ENCODE measurements around the gene FAM53C.

Gene FAM53C

DNA sequence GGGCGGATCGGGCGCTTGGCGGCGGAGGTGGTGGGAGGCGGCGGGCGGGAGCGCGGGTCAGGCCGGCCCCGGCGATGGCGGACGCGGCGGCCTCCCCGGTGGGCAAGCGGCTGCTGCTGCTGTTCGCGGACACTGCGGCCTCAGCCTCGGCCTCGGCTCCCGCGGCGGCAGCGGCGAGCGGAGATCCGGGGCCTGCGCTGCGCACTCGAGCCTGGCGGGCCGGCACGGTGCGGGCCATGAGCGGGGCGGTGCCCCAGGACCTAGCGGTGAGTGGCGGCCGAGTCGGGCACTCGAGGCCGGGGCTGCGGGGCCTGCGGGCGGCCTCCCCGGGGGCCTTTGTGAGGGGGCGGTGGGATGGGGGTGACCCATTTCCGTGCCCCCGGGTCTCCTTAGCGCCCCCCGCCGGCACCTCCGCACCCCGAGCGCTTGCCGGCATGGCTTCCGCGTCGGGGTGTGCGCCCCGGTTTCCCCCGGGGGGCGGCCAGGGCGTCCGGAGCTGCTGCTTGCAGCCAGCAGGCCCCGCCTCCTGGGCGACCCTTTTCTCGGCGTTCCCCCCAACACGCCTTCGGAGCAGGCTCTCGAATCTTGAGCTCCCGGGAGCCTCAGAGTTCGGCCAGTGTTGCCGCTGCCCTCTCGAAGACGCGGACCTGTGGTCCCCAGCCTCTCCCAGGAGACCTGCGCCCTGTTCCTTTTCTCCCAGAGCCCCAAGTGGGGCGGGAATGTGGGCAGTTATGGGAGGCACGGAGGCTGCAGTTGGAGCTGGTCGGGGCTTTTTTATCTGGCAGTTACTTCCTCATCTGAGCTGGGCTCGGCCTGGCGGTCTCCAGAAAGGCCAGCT lies 14.9 kb downstream of the FAM53C start:
- H3K27ac ChIP-seq (ENCODE audit: low read depth, low read length) = peak overlapping the region; percentile 91
- peak overlapping the region; percentile 91 for H3K4me3 ChIP-seq (ENCODE audit: low read length)
- H3K4me1 ChIP-seq (ENCODE audit: control insufficient read depth, insufficient read depth, low read length) = peaks cover 13% of the 10 kb centered on the region
- H3K9ac ChIP-seq (ENCODE audit: low read length) = peak overlapping the region; percentile 74
- no peaks in the 10 kb centered on the region for H3K27me3 ChIP-seq (ENCODE audit: control insufficient read depth, insufficient read depth, low read length)
- peaks cover 3% of the 10 kb centered on the region for H3K36me3 ChIP-seq (ENCODE audit: control insufficient read depth, insufficient read depth, low read length)

DNA sequence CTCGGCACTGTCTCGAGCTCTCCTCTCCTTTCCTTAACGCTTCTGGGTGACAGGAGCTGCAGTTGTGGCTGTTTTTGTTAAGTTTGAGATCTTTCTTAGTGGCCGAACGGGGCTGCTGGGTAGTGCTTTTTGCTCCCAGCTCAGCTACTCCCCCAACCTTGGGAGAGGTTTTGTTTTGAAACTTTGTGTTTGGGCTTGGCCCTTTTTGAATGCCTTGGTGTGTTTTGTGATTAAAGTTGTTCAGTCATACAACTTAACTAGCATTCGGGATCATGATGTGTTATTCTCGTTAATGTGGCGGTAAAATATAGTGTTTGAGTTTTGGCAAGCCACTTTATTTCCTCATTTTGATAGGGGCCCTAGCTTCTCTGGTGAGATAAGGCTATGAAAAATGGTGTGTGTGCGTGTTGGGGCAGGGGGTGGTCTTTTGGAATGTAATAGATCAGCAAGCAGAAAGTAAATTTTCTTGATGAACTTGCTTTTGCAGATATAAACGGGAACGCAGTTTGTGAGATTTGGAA lies 15.6 kb downstream of the FAM53C start:
- Histone ChIP-seq H3K27ac (ENCODE audit: low read depth, low read length) (peak overlapping the region; percentile 91), H3K36me3 (ENCODE audit: control insufficient read depth, insufficient read depth, low read length) (no peaks in the 10 kb centered on the region), H3K27me3 (ENCODE audit: control insufficient read depth, insufficient read depth, low read length) (no peaks in the 10 kb centered on the region), H3K4me1 (ENCODE audit: control insufficient read depth, insufficient read depth, low read length) (peaks cover 13% of the 10 kb centered on the region), H3K4me3 (ENCODE audit: low read length) (peak overlapping the region; percentile 91), H3K9ac (ENCODE audit: low read length) (peak overlapping the region; percentile 74)

DNA sequence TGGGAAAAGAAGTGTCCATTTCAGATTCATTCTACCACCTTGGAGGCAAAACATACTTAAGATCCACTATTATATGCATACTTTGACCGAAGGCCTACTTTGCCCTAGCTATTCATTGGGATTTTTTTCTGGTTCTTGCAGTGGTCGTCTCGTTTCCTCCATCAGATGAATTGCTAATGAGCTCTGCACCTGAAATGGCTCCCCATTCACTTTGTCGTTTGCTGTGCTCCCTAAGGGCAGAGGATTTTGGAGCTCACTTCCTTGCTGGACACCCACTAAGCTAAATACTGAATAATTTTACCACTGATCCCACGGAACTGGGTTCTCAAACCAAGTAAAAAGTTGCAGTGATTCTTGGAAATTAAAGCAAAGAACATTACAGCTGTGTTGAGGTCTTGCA lies 16.3 kb downstream of the FAM53C start:
- H3K9ac ChIP-seq (ENCODE audit: low read length) = no peak overlapping the region
- H3K4me3 ChIP-seq (ENCODE audit: low read length) = peak overlapping the region; percentile 91
- peak overlapping the region; percentile 91 for H3K27ac ChIP-seq (ENCODE audit: low read depth, low read length)
- no peaks in the 10 kb centered on the region for H3K36me3 ChIP-seq (ENCODE audit: control insufficient read depth, insufficient read depth, low read length)
- no peaks in the 10 kb centered on the region for H3K27me3 ChIP-seq (ENCODE audit: control insufficient read depth, insufficient read depth, low read length)
- H3K4me1 ChIP-seq (ENCODE audit: control insufficient read depth, insufficient read depth, low read length) = peaks cover 13% of the 10 kb centered on the region

DNA sequence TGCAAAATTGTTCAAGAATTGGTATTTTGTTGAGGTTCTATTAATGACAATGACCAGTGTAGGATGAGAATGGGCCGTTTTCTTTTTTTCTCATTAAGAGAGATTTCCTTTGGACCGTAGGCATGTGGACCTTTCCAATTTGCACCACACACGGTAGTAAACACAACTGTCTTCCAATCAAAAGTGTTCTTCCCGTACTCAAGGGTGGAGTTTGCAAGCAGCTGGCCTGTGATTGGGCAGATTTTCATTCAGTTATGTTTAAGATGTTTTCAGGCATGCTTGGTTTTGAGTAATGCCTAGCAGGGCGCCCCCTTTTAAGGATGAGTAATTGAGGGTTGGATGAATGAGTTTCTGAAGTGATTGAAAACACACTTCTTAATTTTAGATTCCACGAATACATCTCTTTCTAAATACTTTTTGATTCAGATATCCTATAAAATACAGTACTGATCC lies 16.9 kb downstream of the FAM53C start:
- Histone ChIP-seq H3K9ac (ENCODE audit: low read length) (no peak overlapping the region), H3K4me3 (ENCODE audit: low read length) (no peak overlapping the region), H3K27me3 (ENCODE audit: control insufficient read depth, insufficient read depth, low read length) (no peaks in the 10 kb centered on the region), H3K4me1 (ENCODE audit: control insufficient read depth, insufficient read depth, low read length) (peaks cover 13% of the 10 kb centered on the region), H3K27ac (ENCODE audit: low read depth, low read length) (no peak overlapping the region), H3K36me3 (ENCODE audit: control insufficient read depth, insufficient read depth, low read length) (no peaks in the 10 kb centered on the region)

DNA sequence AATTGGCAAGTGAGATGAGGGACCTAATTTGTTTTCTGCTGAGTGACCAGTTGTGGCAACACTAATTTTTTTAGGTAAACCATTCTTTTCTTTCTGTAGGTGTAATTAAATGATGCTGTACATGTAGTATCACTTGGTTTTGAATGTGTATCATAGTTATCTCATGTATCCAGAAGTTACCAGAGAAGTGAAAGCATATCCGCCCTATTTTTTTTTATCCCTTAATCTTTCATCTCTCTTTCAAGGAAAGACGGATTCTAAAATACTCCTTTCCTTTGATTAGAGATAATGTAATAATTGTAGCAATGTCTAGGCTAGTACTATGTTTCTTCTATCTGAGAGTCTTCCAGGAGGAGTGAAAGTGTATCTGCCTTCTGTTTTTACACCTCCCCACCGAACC lies 21.6 kb downstream of the FAM53C start:
- no peak overlapping the region for H3K9ac ChIP-seq (ENCODE audit: low read length)
- no peak overlapping the region for H3K4me3 ChIP-seq (ENCODE audit: low read length)
- H3K36me3 ChIP-seq (ENCODE audit: control insufficient read depth, insufficient read depth, low read length) = no peaks in the 10 kb centered on the region
- no peaks in the 10 kb centered on the region for H3K27me3 ChIP-seq (ENCODE audit: control insufficient read depth, insufficient read depth, low read length)
- no peak overlapping the region for H3K27ac ChIP-seq (ENCODE audit: low read depth, low read length)
- H3K4me1 ChIP-seq (ENCODE audit: control insufficient read depth, insufficient read depth, low read length) = peaks cover 6% of the 10 kb centered on the region

DNA sequence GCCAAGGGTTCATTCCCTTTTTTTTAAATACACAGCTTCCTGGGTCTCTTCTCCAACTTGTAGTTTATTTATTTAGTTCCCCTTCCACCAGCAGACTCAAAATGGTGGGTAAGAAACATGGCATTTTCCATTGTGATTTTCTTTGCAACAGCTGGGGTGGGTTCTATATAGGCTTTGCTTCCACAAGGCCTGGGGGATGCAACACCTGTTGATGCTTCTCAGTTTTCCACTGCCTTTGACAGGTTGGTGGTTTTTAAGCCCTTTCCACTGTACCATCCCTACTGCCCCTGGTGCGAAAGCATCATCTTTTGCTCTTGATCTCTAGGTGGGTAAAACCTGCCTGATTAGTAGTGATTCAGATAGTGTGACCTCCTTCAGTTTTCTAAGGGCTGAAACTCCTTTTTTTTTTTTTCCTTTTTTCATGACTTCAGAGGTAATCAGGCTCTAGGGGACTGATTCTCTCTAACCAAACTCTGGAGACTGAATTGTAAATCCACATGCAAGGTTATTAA lies 22.9 kb downstream of the FAM53C start:
- no peak overlapping the region for H3K27ac ChIP-seq (ENCODE audit: low read depth, low read length)
- no peak overlapping the region for H3K4me3 ChIP-seq (ENCODE audit: low read length)
- no peaks in the 10 kb centered on the region for H3K27me3 ChIP-seq (ENCODE audit: control insufficient read depth, insufficient read depth, low read length)
- no peak overlapping the region for H3K9ac ChIP-seq (ENCODE audit: low read length)
- peaks cover 4% of the 10 kb centered on the region for H3K4me1 ChIP-seq (ENCODE audit: control insufficient read depth, insufficient read depth, low read length)
- no peaks in the 10 kb centered on the region for H3K36me3 ChIP-seq (ENCODE audit: control insufficient read depth, insufficient read depth, low read length)

DNA sequence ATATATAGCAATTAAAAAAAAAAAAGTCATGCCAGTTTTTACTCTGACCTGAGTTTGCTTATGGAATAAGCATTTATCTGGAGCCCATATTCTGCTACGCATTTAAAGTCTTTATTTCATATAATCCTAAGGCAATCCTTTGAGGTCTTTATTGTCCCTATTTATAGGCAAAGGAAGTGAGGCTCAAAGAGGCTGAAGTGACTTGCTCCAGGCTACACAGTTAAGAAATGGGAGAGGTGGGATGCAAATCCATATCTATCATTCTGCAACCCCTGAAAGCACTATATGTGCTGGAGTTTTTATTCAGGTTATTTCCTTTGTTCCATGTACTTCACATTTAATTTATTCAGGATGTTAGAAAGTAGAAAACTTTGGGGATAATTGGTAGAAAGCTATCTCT lies 26.5 kb downstream of the FAM53C start:
- Histone ChIP-seq H3K4me3 (ENCODE audit: low read length) (no peak overlapping the region), H3K27ac (ENCODE audit: low read depth, low read length) (no peak overlapping the region), H3K4me1 (ENCODE audit: control insufficient read depth, insufficient read depth, low read length) (peaks cover 4% of the 10 kb centered on the region), H3K27me3 (ENCODE audit: control insufficient read depth, insufficient read depth, low read length) (no peaks in the 10 kb centered on the region), H3K9ac (ENCODE audit: low read length) (no peak overlapping the region), H3K36me3 (ENCODE audit: control insufficient read depth, insufficient read depth, low read length) (no peaks in the 10 kb centered on the region)

DNA sequence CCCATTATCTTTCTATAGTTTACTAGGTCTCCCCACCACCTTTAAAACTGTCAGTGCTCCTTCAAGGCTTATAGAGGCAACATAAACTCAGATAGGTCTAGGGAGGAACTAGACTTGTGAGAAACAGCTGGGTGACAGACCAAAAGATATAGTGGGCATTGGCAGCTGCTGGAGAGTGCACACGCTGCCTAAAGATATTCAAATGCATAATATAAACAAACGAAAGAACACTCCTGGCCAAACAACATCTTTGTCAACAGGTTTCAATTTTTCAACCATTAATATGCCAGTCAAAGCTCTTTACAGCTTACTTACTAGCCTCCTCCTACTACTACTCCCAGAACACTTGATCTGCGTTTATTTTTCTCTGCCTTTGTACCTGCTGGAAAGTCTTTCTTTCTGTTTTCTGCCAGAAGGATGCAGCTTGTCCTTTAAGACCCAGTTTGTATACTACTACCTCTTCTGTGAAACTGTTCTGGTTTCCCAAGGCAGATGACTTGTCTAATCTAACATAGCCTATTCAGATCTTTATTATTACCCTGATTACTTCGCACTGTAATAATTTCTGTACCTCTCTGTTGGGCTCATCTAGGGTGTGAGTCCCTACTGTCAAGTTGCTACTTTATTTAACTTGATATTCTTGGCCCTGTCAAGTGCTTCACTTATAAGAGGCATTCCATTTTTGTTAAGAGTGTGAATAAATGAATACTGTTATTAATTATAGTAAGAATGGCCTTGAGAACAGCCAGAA lies 28.7 kb downstream of the FAM53C start:
- no peak overlapping the region for H3K9ac ChIP-seq (ENCODE audit: low read length)
- H3K36me3 ChIP-seq (ENCODE audit: control insufficient read depth, insufficient read depth, low read length) = no peaks in the 10 kb centered on the region
- H3K4me1 ChIP-seq (ENCODE audit: control insufficient read depth, insufficient read depth, low read length) = peaks cover 4% of the 10 kb centered on the region
- H3K27ac ChIP-seq (ENCODE audit: low read depth, low read length) = no peak overlapping the region
- H3K27me3 ChIP-seq (ENCODE audit: control insufficient read depth, insufficient read depth, low read length) = no peaks in the 10 kb centered on the region
- H3K4me3 ChIP-seq (ENCODE audit: low read length) = no peak overlapping the region

DNA sequence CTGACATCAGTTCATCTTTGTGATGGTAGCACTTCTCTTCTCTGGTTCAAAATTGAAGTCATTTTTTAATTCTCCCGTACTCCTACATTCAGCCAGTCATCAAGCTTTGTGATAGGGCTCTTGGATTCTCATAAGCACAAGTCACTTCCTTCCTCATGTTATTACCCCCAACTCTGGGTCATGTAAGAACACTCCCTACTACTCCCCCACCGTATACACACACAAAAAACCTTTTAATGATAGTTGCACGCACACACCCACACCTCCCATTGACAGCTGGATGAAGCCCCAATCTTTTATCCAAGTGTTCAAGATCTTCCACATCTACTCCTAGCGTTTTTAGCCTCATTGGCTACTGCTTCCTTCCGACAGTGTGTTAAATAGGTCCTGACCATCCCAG lies 31.2 kb downstream of the FAM53C start:
- Histone ChIP-seq H3K27ac (ENCODE audit: low read depth, low read length) (no peak overlapping the region), H3K4me1 (ENCODE audit: control insufficient read depth, insufficient read depth, low read length) (peaks cover 4% of the 10 kb centered on the region), H3K36me3 (ENCODE audit: control insufficient read depth, insufficient read depth, low read length) (peaks cover 5% of the 10 kb centered on the region), H3K27me3 (ENCODE audit: control insufficient read depth, insufficient read depth, low read length) (no peaks in the 10 kb centered on the region), H3K4me3 (ENCODE audit: low read length) (no peak overlapping the region), H3K9ac (ENCODE audit: low read length) (no peak overlapping the region)

DNA sequence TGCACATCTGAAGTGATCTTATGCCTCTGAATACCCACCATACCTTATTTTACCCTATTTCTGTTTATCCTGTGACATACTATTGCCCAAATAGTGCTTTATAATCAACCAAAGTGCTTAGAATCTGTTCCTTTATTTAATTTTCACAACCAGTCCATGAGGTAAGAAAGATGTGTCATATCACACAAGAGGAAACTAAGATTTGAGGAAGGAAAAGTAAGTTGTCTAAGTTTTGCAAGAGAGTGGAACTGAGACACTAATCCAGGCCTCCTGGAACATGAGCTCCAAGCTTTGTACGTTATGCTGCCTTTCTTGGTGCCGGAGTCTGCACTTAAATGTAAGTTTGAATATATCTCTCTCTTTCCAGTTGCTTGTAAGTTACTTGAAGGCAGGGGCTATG lies 31.6 kb downstream of the FAM53C start:
- no peak overlapping the region for H3K4me3 ChIP-seq (ENCODE audit: low read length)
- peaks cover 4% of the 10 kb centered on the region for H3K4me1 ChIP-seq (ENCODE audit: control insufficient read depth, insufficient read depth, low read length)
- no peaks in the 10 kb centered on the region for H3K27me3 ChIP-seq (ENCODE audit: control insufficient read depth, insufficient read depth, low read length)
- H3K36me3 ChIP-seq (ENCODE audit: control insufficient read depth, insufficient read depth, low read length) = peaks cover 5% of the 10 kb centered on the region
- no peak overlapping the region for H3K27ac ChIP-seq (ENCODE audit: low read depth, low read length)
- H3K9ac ChIP-seq (ENCODE audit: low read length) = no peak overlapping the region

DNA sequence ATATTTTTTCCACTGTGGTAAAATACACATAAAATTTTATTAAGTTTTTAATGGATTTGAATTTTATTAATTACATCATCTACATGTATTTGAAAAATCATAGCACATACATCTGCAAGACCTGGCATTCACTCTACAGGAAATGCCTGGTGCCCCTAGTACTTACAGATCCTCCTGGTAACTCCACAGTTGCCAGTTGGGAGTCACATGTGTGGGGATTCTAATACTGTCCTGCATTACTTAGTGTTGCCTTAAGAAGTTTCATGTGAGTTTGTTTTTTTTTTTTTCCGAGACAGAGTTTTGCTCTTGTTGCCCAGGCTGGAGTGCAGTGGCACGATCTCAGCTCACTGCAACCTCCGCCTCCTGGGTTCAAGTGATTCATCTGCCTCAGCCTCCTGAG lies 32.5 kb downstream of the FAM53C start:
- Histone ChIP-seq H3K4me1 (ENCODE audit: control insufficient read depth, insufficient read depth, low read length) (peaks cover 4% of the 10 kb centered on the region), H3K9ac (ENCODE audit: low read length) (no peak overlapping the region), H3K36me3 (ENCODE audit: control insufficient read depth, insufficient read depth, low read length) (peaks cover 5% of the 10 kb centered on the region), H3K27ac (ENCODE audit: low read depth, low read length) (no peak overlapping the region), H3K4me3 (ENCODE audit: low read length) (no peak overlapping the region), H3K27me3 (ENCODE audit: control insufficient read depth, insufficient read depth, low read length) (no peaks in the 10 kb centered on the region)

DNA sequence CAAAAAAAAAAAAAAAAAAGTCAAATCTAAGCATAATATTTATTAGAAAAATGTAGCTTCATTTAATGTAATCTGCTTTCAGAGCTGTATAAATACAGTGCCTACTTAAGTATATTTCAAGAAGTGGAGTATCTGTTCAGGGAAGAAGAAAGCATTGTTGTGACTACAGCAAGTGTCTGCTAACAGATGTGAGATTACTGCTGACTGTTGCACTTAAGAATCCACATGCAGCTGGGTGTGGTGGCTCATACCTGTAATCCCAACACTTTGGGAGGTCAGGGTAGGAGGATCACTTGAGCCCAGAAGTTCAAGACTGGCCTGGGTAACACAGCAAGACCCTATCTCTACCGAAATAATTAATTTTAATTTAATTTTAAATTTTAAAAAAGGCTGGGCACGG lies 33.4 kb downstream of the FAM53C start:
- H3K4me1 ChIP-seq (ENCODE audit: control insufficient read depth, insufficient read depth, low read length) = peaks cover 4% of the 10 kb centered on the region
- H3K9ac ChIP-seq (ENCODE audit: low read length) = no peak overlapping the region
- H3K27me3 ChIP-seq (ENCODE audit: control insufficient read depth, insufficient read depth, low read length) = no peaks in the 10 kb centered on the region
- no peak overlapping the region for H3K27ac ChIP-seq (ENCODE audit: low read depth, low read length)
- peaks cover 10% of the 10 kb centered on the region for H3K36me3 ChIP-seq (ENCODE audit: control insufficient read depth, insufficient read depth, low read length)
- H3K4me3 ChIP-seq (ENCODE audit: low read length) = no peak overlapping the region
